NCI-H2107 (cell line): ENCODE data around the gene KIF26B.
A peak's percentile ranks its signal among the peaks of the same experiment; 100 is the strongest.

Experiments
- DNase-seq: peaks from one replicate; lab custom pipeline; 2025; lab: John Stamatoyannopoulos, UW

Gene KIF26B

DNA sequence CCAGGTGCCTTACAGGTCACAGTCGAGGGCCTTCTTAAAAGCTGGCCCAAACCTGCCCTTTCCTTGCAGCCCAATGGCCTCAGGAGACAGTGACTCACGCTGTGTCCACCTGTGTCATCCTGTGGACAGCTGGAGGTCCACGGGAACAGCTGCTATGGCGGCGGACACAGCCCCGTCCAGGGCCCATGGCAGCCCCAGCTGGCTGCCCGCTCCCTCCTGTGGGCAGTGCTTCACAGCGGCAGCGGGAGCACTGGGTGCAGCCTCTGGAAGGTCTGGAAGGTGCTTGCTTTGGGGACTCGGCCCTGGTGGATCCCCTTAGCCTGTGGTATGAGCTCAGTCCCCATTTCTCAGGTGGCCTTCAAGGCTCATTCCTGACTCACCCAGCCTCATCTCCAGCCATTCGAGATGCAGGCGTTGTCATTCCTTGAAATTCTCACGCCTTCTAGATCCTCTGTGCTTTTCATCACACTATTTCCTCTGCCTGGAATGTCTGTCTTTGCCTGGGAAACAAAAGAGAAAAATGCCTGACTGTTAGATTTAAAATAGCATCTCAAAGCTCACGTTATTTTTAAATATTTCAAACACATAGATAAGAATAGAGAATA is 86.8 kb downstream of the KIF26B start:
- no peak for DNase-seq

GRCh38 chr1:245242989-245243388 is 88.2 kb downstream of the KIF26B start:
- DNase-seq, result no peak

DNA sequence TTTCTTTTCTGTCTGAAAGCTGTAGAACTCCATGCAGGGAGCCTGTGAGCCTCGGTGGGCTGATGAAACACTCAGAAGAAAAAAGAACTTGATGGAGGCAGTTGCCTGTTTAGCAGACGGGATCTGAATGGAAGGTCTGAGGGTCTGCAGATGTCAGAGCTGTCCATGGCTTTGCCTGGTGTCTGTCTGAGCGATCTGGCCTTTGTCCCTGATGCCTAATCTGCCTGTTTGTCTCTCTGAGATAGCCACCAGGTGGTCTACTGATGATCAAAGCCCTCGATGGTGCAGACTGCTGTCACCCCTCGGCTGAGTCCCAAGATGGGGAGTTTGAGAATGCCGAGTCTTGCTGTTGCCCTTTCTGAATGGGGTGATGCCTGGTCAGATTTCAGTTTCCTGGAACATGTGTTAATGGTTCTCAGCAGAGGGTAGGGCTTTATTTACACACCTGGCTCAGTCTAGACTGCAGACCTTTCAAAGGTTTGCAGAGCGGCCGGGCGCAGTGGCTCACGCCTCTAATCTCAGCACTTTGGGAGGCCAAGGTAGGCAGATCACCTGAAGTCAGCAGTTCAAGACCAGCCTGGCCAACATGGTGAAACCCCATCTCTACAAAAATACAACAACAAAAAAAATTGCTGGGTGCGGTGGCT is 90.4 kb downstream of the KIF26B start:
- peak; percentile 20 for DNase-seq

DNA sequence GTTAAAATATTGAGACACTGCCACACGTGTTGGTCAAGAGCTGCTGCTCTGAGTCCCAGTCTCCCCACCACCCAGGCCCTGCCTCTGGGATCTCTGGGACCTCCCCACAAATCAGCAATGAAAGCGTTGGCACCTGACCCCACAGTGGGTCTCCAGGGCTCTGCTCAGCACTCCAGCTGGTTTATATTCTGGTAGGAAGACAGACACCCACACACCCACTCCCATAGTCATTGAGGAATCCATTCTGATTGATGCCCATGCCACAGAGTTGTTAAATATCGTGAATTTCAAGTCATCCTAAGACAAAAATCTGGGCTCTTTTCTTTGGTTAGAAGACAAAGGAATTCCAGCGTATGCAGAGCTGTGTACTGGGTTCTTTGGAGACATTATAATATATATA is 91.6 kb downstream of the KIF26B start:
- DNase-seq, result no peak

GRCh38 chr1:245247356-245247755 is 92.6 kb downstream of the KIF26B start:
- DNase-seq, result no peak

- DNase-seq, result no peak
Measured at GRCh38 chr1:245247801-245248200, 93.0 kb downstream of the KIF26B start.

GRCh38 chr1:245248231-245248731 is 93.5 kb downstream of the KIF26B start:
- DNase-seq, result no peak

- no peak for DNase-seq
Measured at GRCh38 chr1:245255783-245256182, 101.0 kb downstream of the KIF26B start.

DNA sequence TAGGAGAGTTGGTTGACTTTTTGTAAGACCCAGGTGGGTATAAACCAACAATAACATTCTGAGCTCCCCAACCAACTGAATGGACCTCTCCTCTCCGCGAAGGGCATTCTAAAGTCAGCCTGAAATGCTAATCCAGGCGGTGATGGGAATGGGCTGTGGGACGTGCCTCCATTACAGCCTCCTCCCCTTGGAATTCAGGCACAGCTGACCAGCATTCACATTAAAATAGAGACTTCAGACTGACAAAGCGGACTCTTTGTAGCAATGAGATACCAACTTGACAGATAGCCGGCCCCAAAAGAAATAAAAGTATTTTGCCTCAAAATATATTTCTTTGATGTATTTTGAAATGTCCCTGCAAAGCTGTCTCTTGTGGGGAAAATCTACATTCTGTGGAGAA is 101.7 kb downstream of the KIF26B start:
- DNase-seq, result no peak

- no peak for DNase-seq
Measured at GRCh38 chr1:245258271-245258920, 103.6 kb downstream of the KIF26B start.

GRCh38 chr1:245260110-245260882 is 105.5 kb downstream of the KIF26B start:
- DNase-seq, result no peak

GRCh38 chr1:245260883-245261282 is 106.1 kb downstream of the KIF26B start:
- no peak for DNase-seq

DNA sequence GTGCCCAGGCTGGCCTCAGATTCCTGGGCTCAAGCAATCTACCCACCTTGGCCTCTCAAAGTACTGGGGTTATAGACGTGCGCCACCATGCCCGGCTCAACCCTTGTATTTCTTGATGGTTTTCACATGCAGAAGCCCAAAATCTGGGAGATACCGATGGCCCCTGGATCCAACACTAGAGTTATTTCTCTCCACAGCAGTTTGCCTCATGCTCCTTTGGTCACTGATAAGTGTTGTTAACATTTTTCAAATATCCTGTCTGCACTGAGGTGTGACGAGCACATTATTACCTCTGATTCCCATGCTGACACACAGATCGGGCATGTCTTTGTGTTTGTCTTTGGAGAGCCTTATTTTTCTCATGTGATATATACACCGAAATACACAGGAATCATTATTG is 107.0 kb downstream of the KIF26B start:
- no peak for DNase-seq

GRCh38 chr1:245263529-245264095 is 108.8 kb downstream of the KIF26B start:
- DNase-seq, result no peak

GRCh38 chr1:245264226-245264625 is 109.4 kb downstream of the KIF26B start:
- no peak for DNase-seq

DNA sequence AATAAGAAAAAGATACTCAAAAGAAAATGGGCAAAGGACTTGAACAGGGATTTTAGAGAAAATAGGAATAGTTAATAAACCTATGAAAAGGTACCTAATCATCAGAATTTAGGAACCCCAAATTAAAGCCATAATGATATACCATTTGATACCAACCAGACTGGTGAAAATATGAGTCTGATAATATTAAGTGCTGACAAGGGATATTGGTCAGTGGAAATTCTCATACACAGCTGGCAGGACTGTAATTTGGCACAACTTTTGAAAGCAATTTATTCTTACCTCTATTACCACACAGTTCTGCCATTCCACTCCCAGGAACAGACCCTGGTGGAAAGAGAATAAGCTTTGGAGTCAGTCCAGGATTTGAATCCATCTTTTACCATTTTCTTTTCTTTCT is 111.3 kb downstream of the KIF26B start:
- DNase-seq, result no peak

GRCh38 chr1:245270063-245270462 is 115.3 kb downstream of the KIF26B start:
- DNase-seq, result no peak

DNA sequence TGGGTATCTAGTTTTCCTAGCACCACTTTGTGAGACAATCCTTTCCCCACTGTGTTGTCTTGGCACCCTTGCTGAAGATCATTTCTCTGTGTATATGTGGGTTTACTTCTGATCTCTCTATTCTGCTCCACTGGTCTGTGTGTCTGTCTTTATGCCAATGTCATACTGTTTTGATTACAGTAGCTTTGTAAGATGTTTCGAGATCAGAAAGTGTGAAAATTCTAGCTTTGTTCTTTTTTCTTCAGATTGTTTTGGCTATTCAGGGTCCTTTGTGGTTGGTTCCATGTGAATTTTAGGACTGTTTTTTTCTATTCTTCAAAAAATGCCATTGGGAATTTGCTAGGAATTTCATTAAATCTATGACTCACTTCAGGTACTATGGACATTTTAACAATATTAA is 116.2 kb downstream of the KIF26B start:
- DNase-seq, result no peak

GRCh38 chr1:245272676-245273075 is 117.9 kb downstream of the KIF26B start:
- no peak for DNase-seq

DNA sequence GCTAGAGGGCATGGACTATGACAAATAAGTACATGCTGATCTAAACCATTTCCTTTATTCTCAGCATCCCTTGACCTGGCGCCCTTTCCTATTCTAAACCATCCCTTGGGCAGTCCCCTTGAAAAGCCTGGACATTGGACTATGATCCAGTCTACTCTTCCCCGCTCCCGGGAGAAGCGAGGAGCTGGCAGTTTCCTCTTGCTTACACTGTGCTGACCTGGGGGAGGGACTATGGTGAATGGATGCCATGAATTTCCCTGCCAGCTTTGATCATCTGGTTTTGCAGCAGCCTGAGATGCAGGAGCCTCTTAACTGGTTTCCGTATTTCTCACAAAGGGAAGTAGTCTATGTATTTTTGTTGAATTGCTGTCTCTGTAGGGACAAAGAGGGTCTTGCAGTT is 121.7 kb downstream of the KIF26B start:
- no peak for DNase-seq

DNA sequence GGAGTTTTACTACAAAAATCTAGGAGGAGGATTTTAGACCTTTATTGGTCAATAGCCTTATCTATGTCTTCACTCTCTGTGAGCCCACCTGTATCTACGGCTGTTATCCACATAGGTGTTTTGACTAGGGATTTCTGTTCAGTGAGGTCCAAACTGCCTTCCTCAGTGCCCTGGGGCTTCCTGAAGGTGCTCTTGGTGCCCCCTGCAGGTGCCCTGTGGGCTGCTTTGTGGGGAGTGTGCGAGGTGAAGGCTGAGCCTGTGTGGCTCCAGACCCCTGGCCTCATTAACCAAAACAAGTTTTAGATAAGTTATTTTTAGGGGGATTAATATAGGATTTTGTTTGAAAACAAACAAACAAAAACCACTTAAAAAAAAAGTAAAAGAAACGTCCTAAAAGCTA is 122.5 kb downstream of the KIF26B start:
- DNase-seq, result no peak

- DNase-seq, result no peak
Measured at GRCh38 chr1:245278846-245279245, 124.1 kb downstream of the KIF26B start.
